SK-N-SH (cell line): Measurements from ENCODE around the gene PREPL.

Experiments
- ELF1 ChIP-seq: IDR thresholded peaks from 2 replicates; pipeline ENCODE4 v1.4.0; 2012
- EZH2phosphoT487 ChIP-seq: fragments of 200-600 bp; sonication (generic); IDR thresholded peaks from 2 replicates; pipeline ENCODE4 v1.6.1; 2017; ENCODE audit warnings: low read depth, mixed run types, mild to moderate bottlenecking, antibody characterized with exemption, moderate library complexity, borderline replicate concordance
- NRF1 ChIP-seq: IDR thresholded peaks from 2 replicates; pipeline ENCODE4 v1.6.1; 2012; ENCODE audit warnings: low read depth, mild to moderate bottlenecking, low read length
- POLR2AphosphoS5 ChIP-seq: IDR thresholded peaks from 2 replicates; pipeline ENCODE4 v1.6.1; 2012; ENCODE audit warnings: low read depth, low read length
- SMC3 ChIP-seq: IDR thresholded peaks from 2 replicates; pipeline ENCODE4 v1.6.1; 2012; ENCODE audit warnings: low read depth, low read length, improper control_type of control experiment
- TEAD4 ChIP-seq: IDR thresholded peaks from 2 replicates; pipeline ENCODE4 v1.4.0; 2012; ENCODE audit warnings: mild to moderate bottlenecking, borderline replicate concordance; ENCODE audit not compliant: insufficient read depth
- ZBTB33 ChIP-seq: IDR thresholded peaks from 2 replicates; pipeline ENCODE4 v1.4.0; 2012; ENCODE audit warnings: low read depth, borderline replicate concordance
- TF ChIP-seq, protein P1 (sequence below): fragments of 200-600 bp; sonication (generic); IDR thresholded peaks from 2 replicates; pipeline ENCODE4 v1.6.1; 2017; ENCODE audit warnings: antibody characterized with exemption, mild to moderate bottlenecking, moderate library complexity
- TF ChIP-seq, protein P2 (sequence below): IDR thresholded peaks from 2 replicates; pipeline ENCODE4 v1.6.1; 2012; ENCODE audit warnings: mild to moderate bottlenecking, low read depth, low read length, moderate library complexity
- TF ChIP-seq, protein P3 (sequence below): fragments of 150-350 bp; IDR thresholded peaks from 2 replicates; pipeline ENCODE4 v1.6.1; 2017; ENCODE audit warnings: antibody characterized with exemption, low read length, low read depth, borderline replicate concordance

- TF ChIP-seq NRF1, result no peak
- TF ChIP-seq, protein P1, sequence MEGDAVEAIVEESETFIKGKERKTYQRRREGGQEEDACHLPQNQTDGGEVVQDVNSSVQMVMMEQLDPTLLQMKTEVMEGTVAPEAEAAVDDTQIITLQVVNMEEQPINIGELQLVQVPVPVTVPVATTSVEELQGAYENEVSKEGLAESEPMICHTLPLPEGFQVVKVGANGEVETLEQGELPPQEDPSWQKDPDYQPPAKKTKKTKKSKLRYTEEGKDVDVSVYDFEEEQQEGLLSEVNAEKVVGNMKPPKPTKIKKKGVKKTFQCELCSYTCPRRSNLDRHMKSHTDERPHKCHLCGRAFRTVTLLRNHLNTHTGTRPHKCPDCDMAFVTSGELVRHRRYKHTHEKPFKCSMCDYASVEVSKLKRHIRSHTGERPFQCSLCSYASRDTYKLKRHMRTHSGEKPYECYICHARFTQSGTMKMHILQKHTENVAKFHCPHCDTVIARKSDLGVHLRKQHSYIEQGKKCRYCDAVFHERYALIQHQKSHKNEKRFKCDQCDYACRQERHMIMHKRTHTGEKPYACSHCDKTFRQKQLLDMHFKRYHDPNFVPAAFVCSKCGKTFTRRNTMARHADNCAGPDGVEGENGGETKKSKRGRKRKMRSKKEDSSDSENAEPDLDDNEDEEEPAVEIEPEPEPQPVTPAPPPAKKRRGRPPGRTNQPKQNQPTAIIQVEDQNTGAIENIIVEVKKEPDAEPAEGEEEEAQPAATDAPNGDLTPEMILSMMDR, result no peak
- TF ChIP-seq ZBTB33, result no peak
- TF ChIP-seq, protein P2, sequence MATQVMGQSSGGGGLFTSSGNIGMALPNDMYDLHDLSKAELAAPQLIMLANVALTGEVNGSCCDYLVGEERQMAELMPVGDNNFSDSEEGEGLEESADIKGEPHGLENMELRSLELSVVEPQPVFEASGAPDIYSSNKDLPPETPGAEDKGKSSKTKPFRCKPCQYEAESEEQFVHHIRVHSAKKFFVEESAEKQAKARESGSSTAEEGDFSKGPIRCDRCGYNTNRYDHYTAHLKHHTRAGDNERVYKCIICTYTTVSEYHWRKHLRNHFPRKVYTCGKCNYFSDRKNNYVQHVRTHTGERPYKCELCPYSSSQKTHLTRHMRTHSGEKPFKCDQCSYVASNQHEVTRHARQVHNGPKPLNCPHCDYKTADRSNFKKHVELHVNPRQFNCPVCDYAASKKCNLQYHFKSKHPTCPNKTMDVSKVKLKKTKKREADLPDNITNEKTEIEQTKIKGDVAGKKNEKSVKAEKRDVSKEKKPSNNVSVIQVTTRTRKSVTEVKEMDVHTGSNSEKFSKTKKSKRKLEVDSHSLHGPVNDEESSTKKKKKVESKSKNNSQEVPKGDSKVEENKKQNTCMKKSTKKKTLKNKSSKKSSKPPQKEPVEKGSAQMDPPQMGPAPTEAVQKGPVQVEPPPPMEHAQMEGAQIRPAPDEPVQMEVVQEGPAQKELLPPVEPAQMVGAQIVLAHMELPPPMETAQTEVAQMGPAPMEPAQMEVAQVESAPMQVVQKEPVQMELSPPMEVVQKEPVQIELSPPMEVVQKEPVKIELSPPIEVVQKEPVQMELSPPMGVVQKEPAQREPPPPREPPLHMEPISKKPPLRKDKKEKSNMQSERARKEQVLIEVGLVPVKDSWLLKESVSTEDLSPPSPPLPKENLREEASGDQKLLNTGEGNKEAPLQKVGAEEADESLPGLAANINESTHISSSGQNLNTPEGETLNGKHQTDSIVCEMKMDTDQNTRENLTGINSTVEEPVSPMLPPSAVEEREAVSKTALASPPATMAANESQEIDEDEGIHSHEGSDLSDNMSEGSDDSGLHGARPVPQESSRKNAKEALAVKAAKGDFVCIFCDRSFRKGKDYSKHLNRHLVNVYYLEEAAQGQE, result no peak
- TF ChIP-seq POLR2AphosphoS5, result no peak
- no peak for TF ChIP-seq TEAD4
- no peak for TF ChIP-seq ELF1
- TF ChIP-seq, protein P3, sequence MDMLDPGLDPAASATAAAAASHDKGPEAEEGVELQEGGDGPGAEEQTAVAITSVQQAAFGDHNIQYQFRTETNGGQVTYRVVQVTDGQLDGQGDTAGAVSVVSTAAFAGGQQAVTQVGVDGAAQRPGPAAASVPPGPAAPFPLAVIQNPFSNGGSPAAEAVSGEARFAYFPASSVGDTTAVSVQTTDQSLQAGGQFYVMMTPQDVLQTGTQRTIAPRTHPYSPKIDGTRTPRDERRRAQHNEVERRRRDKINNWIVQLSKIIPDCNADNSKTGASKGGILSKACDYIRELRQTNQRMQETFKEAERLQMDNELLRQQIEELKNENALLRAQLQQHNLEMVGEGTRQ, result no peak
- no peak for TF ChIP-seq EZH2phosphoT487
- no peak for TF ChIP-seq SMC3
These were observed 87.7 kb downstream of the PREPL start for GRCh38 chr2:44273596-44273995.
